GM12878 (cell line): Measurements from ENCODE around the gene STAT4. TPM values are rescaled to one million over a fixed set of nuclear protein-coding genes. Genes with fewer than 3 reads are reported as not detected.

Source experiments
- ATAC-seq: fragments of 200-7000 bp; cut with Tn5 transposase; 3 replicates; pipeline ENCODE4 v1.9.1; 2020; ENCODE audit warnings: mild to moderate bottlenecking, moderate library complexity
- BruUV-seq: library from RNA; stranded (reverse); fragments of 400-500 nt; replicated peaks from 2 replicates; lab custom pipeline; 2021; lab: Mats Ljungman, UMichigan
- CTCF ChIA-PET: fragments of 300-600 bp; sonication (Branson Sonifier 250); formaldehyde crosslinking; extraction: SDS; loops from one replicate; lab custom pipeline; 2021; ENCODE audit warnings: inconsistent platforms; lab: Yijun Ruan, JAX
- POLR2A ChIA-PET: fragments of 350-600 bp; formaldehyde crosslinking; extraction: SDS; loops from one replicate; lab custom pipeline; 2021; ENCODE audit warnings: inconsistent platforms; lab: Charles Lee
- RAD21 ChIA-PET: fragments of 300-600 bp; sonication (Branson Sonifier 250); formaldehyde crosslinking; loops from one replicate; lab custom pipeline; 2023; ENCODE audit warnings: antibody characterized with exemption; ENCODE audit not compliant: unreplicated experiment; lab: Charles Lee
- SMC1A ChIA-PET: fragments of 300-600 bp; sonication (Branson Sonifier 250); formaldehyde crosslinking; loops from one replicate; lab custom pipeline; 2023; ENCODE audit not compliant: unreplicated experiment, uncharacterized antibody; lab: Charles Lee
- DNase-seq: peaks from one replicate; pipeline ENCODE4 v3.0.0-alpha.2; 2011; ENCODE audit warnings: low read depth, low spot score
- FAIRE-seq: peaks from 3 replicates; lab custom pipeline; 2011; peaks lifted over from hg19 to GRCh38; lab: Jason Lieb, UNC
- H2AFZ ChIP-seq: 2 replicates; pipeline ENCODE4 v1.6.0; 2011; ENCODE audit warnings: low read depth, low read length, control low read depth; ENCODE audit not compliant: control insufficient read depth
- H3K27ac ChIP-seq: 2 replicates; pipeline ENCODE4 v1.5.1; 2011; ENCODE audit warnings: control low read depth; ENCODE audit not compliant: control insufficient read depth, insufficient read depth
- H3K27me3 ChIP-seq, 2 experiments: replicated peaks in 1 of 2; 2 replicates each; pipeline versions ENCODE4 v1.6.0 to v1.6.1; 2011; ENCODE audit warnings: low read length in 1 of 2; ENCODE audit not compliant: control insufficient read depth in 2 of 2, insufficient read depth in 2 of 2
- H3K36me3 ChIP-seq, 2 experiments: 2 replicates each; pipeline ENCODE4 v1.5.1; 2011; ENCODE audit warnings: low read length in 1 of 2; ENCODE audit not compliant: control insufficient read depth in 2 of 2, insufficient read depth in 2 of 2
- H3K4me1 ChIP-seq: 2 replicates; pipeline ENCODE4 v1.6.1; 2011; ENCODE audit warnings: mild to moderate bottlenecking, low read length, moderate library complexity, mixed read lengths; ENCODE audit not compliant: control insufficient read depth, insufficient read depth
- H3K4me2 ChIP-seq: 2 replicates; pipeline ENCODE4 v1.6.0; 2011; ENCODE audit warnings: control low read depth; ENCODE audit not compliant: control insufficient read depth, insufficient read depth
- H3K4me3 ChIP-seq: fragments of 200-600 bp; sonication (generic); 2 replicates; pipeline ENCODE4 v1.5.1; 2016
- H3K79me2 ChIP-seq: 2 replicates; pipeline ENCODE4 v1.6.0; 2011; ENCODE audit warnings: low read length; ENCODE audit not compliant: control insufficient read depth, insufficient read depth
- H3K9ac ChIP-seq: 2 replicates; pipeline ENCODE4 v1.8.0; 2011; ENCODE audit warnings: low read length, control low read depth, mixed read lengths; ENCODE audit not compliant: control insufficient read depth, insufficient read depth
- H3K9me3 ChIP-seq: replicated peaks from 3 replicates; pipeline ENCODE4 v1.5.1; 2011; ENCODE audit warnings: mild to moderate bottlenecking, low read length; ENCODE audit not compliant: control insufficient read depth, insufficient read depth
- H4K20me1 ChIP-seq: 2 replicates; pipeline ENCODE4 v1.6.0; 2011; ENCODE audit not compliant: control insufficient read depth, insufficient read depth
- ATF2 ChIP-seq: IDR thresholded peaks from 2 replicates; pipeline ENCODE4 v1.6.1; 2012; ENCODE audit warnings: low read length, inconsistent platforms
- ATF7 ChIP-seq: fragments of 450-650 bp; IDR thresholded peaks from 2 replicates; pipeline ENCODE4 v1.6.1; 2016; ENCODE audit warnings: low read depth, mild to moderate bottlenecking
- BCL11A ChIP-seq: IDR thresholded peaks from 2 replicates; pipeline ENCODE4 v1.6.1; 2011; ENCODE audit warnings: low read depth, low read length
- POU2F2 ChIP-seq: IDR thresholded peaks from 3 replicates; pipeline ENCODE4 v1.6.1; 2011; ENCODE audit warnings: low read depth, mild to moderate bottlenecking, low read length, borderline replicate concordance
- SIX5 ChIP-seq: IDR thresholded peaks from 2 replicates; pipeline ENCODE4 v1.6.1; 2011; ENCODE audit warnings: mild to moderate bottlenecking, low read depth, low read length, moderate library complexity; ENCODE audit not compliant: severe bottlenecking
- SMAD1 ChIP-seq: fragments of 450-650 bp; IDR thresholded peaks from 2 replicates; pipeline ENCODE4 v1.6.1; 2018; ENCODE audit warnings: mild to moderate bottlenecking, low read depth; ENCODE audit not compliant: partially characterized antibody
- ZNF384 ChIP-seq: IDR thresholded peaks from 2 replicates; pipeline ENCODE4 v1.6.1; 2012; ENCODE audit warnings: low read depth, mild to moderate bottlenecking, low read length, improper control_type of control experiment, borderline replicate concordance
- ZNF687 ChIP-seq: fragments of 450-650 bp; IDR thresholded peaks from 2 replicates; pipeline ENCODE4 v1.6.1; 2017; ENCODE audit warnings: mild to moderate bottlenecking, moderate library complexity
- ZZZ3 ChIP-seq: IDR thresholded peaks from 2 replicates; pipeline ENCODE4 v1.6.1; 2011; ENCODE audit warnings: low read depth; ENCODE audit not compliant: control insufficient read depth, insufficient read length
- WGBS: methylation state at CpG from one replicate; pipeline ENCODE4 v1.1.6; 2016; ENCODE audit warnings: low lambda C conversion rate; ENCODE audit not compliant: insufficient replicate concordance, insufficient coverage; ENCODE audit errors: missing lambda C conversion rate; 5-methylcytosine and 5-hydroxymethylcytosine counted together
- in situ Hi-C: fragments of 300-500 bp; cut with MboI; formaldehyde crosslinking; loops from 9 replicates; pipeline ENCODE4 v1.14.3; 2018; ENCODE audit warnings: mixed read lengths
- intact Hi-C: fragments of 100-400 bp; cut with micrococcal nuclease; formaldehyde crosslinking; loops from one replicate; pipeline ENCODE4 v1.14.2; 2022; ENCODE audit not compliant: unreplicated experiment
- polyA plus RNA-seq, 11 experiments: library from polyadenylated mRNA; depleted of rRNA in 4 of 11; unstranded in 6 of 11; stranded (reverse) in 5 of 11; fragments of >200 nt; fragmentation: Nextera tagmentation in 4 of 11; fragmentation: Illumina TruSeq in 1 of 11; extraction: Ambion mirVana in 4 of 11; extraction: Trizol in 1 of 11; gene quantifications; 1 replicate in 1 of 11; 2 replicates in 10 of 11; pipeline versions ENCODE4 v1.2.1 to v1.2.3, GENCODE V29; 2011 to 2016; ENCODE audit warnings: inconsistent platforms in 2 of 11, missing spikeins in 2 of 11, low read depth in 1 of 11
- total RNA-seq, 4 experiments: library from RNA; depleted of rRNA in 3 of 4; stranded (reverse); fragments of >200 nt in 3 of 4; fragmentation: Illumina TruSeq in 1 of 4; extraction: Trizol in 1 of 4; gene quantifications; 2 replicates each; pipeline versions ENCODE4 v1.2.1 to v1.2.3, GENCODE V29; 2013 to 2021

The STAT4 gene
- total and polyA plus RNA-seq, 10 of the 15 experiments (the other 5 are each of a cell fraction or from before 2014, with no cell fraction given) = 3.1 to 9.3 (median 7.1) TPM

GRCh38 chr2:191064590-191064989 lies 86.2 kb downstream of the STAT4 start:
- Histone ChIP-seq H3K27me3 (no peaks in the 10 kb centered on the region), H3K4me3 (no peak overlapping the region), H4K20me1 (no peaks in the 10 kb centered on the region), H3K9ac (no peak overlapping the region), H3K4me2 (no peak overlapping the region), H3K27ac (no peak overlapping the region), H3K9me3 (no peaks in the 10 kb centered on the region), H3K4me1 (no peaks in the 10 kb centered on the region), H2AFZ (no peak overlapping the region), H3K79me2 (no peaks in the 10 kb centered on the region), H3K36me3 (no peaks in the 10 kb centered on the region)
- ChIA-PET POLR2A (interaction anchor here (1.2 kb wide), 1 partner anchor 96 kb away, joined by 3 read pairs; no protein-coding TSS in a partner anchor), RAD21 (interaction anchor here (1.2 kb wide), 1 partner anchor 90 kb away, joined by 3 read pairs; no protein-coding TSS in a partner anchor), CTCF (interaction anchor here (1.2 to 4.9 kb wide), 3 partner anchors 12 to 214 kb away, joined by 4 to 54 read pairs (median 24); no protein-coding TSS in a partner anchor), SMC1A (interaction anchor here (4.3 to 6.6 kb wide), 2 partner anchors 11 to 91 kb away, joined by 26 to 38 read pairs; no protein-coding TSS in a partner anchor)
- DNase-seq (no peak), ATAC-seq (no peak), FAIRE-seq (no peak)
- in situ Hi-C loops (no loop called here), intact Hi-C loops (no loop called here)
- WGBS = 24% methylated on average over 9 of the region's 9 CpGs
- no TSS peak for BruUV-seq
- TF ChIP-seq ZZZ3 = no peak
- no peak for TF ChIP-seq POU2F2
- TF ChIP-seq ATF2 = no peak
- TF ChIP-seq SMAD1 = no peak
- TF ChIP-seq ATF7 = no peak
- no peak for TF ChIP-seq SIX5
- no peak for TF ChIP-seq ZNF384
- TF ChIP-seq BCL11A = no peak
- TF ChIP-seq ZNF687 = no peak
